HK-2 (cell line): ENCODE data around the gene ELL2.
"Not testable (repeated sequence)": the region's sequence is repeated elsewhere in the genome, so short reads cannot be mapped to it uniquely, and the experiment has no call there.

ENCODE experiments used
- DNase-seq: peaks from one replicate; pipeline ENCODE4 v3.0.0-alpha.2; 2018; ENCODE audit not compliant: unreplicated experiment

ELL2 gene

DNA sequence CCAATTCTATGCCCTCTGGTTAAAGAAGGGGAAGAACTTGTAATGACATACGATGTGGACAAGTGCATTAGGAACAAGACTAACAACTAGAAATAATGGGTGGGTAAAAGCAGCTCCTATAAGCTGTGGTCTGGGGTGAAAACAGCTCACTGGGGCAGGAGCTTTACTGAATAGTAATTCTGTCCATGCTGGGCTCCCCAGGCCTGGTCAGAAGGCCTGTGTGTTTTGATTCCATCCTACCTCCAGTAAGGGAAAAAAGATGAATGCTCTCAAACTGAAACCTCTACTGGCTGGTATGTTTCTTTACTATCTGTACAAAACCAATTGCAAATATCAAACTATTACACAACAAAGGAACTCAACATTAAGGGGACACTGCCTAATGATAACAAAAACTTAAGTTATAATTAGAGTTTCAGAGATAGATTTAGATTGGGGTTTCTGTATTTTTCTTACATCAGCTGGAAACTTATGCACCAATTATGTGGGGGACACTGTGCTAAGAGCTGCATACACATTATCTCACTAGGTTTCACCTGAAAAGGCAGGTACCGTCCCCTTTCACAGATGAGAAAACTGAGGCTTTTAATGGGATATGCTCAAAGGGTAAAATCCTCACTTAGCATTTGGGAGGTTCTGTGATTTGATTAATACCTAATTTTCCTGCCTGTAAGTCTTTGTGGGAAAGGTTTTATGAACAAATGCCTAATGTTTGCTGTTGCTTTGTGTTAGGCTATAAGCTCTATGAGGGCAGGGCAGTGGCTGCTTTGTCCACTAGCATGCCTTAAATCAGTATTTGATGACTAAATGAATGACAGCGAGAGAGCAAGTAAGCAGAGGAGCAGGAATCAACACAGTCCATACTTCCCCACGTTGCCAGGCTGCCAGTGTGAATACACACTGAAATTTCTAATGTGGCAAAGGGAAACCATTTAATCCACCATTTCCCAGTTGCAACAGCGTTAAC is 53.6 kb downstream of the ELL2 start:
- DNase-seq: no peak

DNA sequence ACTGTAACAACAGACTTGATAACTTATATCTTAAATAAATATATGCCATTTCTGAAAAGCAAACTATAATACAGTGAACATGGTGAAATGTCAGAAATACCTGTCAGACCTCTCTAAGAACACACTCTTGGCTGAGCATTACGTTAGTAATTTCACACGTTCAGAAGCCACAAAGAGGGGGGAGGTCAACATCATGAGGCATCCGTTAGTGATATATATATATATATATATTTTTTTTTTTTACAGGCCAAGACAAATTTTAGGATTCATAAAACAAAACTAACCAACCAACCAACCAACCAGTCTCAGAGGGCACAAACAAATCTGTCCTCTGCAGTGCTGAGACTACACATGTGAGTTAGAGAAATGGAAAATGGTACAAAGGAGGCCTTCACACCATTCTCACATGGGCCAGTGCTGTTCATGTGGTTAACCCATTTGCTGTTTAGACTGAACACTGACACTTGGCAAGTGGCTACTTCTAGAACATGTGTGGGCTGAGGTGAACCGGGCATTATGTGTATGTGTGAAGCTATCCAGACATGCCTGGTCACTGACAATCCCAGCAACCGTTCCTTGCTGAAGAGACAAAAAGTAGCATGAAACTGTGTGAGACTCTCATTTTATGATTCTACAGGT is 54.5 kb downstream of the ELL2 start:
- no peak for DNase-seq

DNA sequence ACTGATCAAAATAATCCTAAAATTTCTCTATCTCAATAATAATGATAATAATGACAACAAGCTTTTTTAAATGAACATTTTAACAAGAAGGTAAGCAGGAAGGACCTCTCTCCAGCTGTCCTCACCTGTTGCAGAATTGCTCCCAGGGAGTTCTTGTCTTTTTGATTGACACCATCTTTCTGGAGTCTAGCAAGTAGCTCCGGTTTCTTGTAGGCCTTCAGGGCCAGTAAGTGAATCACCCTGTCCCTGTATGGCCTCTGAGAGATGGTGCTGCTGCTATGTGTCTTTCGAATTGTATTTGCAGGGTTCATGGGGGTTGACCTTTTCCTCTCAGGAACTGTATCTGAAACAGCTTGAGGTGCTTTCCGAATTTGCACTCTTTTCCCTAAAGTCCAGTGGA is 55.3 kb downstream of the ELL2 start:
- not testable (repeated sequence) for DNase-seq

DNA sequence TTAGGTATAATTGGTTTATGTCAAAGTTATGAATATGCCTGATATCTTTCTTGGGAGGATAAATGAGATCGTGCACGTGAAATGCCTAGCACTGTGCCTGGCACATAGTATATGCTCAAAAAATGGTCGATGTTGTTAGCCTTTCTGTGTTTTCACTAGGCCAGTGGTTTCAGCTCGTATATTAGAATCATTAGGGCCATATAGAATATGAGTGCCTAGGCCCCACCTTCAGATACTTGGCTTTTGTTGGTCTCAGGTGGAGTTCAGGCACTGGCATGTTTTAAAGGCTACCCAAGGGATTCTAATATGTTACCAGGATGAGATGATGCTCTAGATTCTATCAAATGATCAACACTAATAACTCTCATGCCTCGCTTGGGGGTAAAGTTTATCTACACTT is 56.8 kb downstream of the ELL2 start:
- no peak for DNase-seq

DNA sequence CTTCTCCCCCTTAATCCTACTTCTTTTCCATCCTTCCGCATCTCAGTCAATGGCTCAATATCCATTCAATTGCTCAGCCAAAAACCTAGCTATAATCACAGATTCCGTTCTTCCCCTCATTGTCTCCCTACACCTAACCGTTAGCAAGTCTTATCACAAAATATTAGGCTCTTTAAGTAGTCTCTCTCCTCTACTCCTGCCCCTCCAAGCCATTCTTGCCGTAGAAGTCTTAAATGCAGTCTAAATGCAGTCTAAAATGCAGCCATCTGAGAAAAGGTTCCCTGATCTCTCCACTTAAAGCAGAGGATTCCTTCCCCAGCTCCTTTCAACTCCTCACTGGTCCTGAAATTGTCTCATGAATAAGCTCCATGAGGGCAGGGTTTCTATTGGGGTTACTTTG is 57.8 kb downstream of the ELL2 start:
- no peak for DNase-seq

DNA sequence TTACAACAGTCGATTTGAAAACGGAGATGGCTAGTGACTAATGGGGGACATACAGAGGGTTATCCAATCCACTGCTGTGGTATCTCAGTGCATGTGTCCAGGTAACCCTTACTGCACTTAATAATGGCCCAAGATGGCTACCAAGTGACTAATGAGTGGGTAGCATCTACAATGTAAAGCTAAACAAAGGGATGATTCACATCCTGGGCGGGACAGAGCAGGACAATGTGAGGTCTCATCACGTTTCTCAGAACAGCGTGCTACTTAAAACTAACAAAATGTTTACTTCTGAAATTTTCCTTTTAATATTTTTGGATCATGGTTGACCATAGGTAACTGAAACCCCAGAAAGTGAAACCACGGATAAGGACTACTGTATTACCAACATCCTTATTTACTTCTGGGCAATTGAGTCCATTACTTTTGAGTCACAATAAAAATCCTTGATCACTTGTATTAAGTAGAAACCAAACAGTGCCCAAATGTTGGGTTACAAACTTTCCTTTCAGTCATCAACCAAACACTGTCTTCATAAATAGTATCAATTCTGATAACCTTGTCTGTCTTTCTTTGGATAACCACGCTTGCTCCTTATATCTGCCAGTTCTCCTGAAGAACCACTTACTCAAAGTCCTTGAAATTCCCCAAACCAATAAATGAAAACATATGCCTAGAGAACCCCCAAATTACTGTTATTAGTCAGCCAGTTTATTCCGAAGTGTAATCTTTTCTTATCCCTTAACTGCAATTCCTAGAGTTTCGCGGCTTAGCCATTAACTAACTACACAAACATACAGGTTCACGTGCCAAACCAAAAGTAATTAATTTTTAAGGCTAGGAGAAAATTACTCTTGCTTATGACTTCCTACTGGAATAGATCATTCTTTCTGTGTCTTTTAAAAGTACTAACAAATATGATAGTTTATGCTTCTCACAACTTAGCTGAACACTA is 59.7 kb downstream of the ELL2 start:
- no peak for DNase-seq

DNA sequence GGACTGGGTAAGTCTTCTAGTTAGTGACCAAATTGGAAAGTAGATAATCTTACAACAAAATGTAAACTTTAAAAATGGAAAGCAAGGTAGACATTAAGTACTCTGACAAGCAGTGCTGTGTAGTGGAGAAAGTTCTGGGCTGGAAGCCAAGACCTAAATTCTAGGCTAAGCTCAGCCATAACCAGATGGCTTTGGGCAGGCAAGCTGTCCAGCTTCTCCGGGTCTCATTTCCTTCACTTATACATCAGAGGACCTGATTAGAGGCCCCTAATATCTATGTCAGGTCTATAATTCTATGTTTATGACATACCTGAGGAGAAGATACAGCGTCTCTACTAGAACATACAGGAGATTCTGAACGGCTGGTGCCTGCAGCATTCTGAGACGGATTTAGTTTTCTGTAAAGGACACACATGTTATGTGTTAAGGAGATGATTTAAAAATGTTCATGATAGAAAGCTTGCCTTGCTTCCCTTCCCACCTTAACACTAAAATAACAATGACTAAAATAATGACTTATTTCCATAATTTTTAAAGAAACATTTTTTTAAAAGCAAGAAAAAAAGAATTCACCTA is 61.2 kb downstream of the ELL2 start:
- no peak for DNase-seq

DNA sequence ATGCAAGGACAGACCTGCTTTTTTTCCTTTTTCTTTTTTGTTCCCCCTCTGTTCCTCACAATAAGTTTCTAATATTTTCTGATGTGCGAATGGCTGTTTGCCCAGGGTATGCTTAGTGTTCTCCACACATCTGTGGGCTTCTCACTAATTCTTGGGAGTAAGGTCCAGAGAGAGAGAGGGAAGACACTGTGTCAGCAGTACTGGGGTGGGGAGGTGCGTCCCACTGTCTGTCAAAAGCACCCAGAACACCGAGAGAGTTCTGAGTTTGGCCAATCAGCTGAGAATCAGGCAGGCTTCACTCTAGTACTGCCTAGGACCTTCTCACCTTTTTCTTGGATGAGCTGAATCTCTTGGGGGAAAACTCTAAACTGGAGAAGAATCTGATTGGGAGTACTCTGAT is 61.8 kb downstream of the ELL2 start:
- no peak for DNase-seq

DNA sequence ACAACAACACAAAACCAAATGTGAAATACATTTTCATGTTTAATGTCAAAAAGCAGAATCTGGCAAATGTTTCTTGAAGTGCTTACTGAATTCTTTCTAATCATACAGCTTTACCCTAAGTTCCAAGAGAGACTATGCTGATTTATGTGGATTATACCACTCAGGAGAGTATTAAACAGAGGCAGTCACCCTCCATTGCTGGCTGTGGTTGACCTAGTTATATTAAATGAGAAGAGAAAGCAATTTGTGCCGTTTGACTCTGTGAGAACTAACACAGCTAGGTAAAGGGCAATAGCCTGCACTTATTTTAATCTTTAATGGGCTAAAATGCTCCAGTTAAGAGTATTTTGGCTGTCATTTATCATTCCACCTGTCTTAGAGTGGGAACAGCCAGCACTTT is 62.6 kb downstream of the ELL2 start:
- DNase-seq: no peak

DNA sequence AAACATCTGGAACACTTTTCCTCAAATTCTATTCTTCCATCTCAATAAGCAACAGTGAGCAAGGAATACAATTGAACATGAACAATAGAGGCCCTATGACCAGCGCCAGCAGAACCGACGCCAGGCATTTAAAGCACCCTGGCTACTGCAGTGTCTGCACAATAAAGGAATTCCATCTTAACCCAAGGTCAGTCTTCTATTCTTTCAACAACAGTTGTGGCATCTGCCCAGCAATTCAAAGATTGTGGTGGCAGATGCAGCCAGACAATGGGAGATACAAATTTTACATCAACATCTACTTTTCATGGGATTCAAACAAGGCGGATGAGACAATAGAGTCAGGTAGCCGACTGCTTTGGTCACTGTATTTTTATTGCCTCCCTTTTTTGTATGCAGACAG is 65.9 kb downstream of the ELL2 start:
- no peak for DNase-seq

DNA sequence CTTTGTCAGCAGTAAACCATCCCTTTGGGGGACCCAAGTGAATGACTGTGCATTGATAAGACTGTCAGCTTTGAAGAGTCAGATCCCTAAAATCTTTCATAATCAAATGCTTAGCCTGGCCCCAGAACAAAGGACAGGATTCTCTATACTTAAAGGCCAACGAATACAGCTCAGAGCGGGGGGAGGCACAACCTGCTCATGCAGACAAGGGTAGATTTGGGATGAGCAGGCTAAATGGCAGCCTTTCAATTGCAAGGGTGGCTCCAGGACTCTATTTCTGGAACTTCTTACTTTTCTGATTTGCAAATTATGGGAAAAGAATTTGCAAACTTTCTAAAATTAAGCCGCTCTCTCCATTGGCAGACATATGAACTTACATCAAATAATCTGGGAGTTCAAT is 66.4 kb downstream of the ELL2 start:
- DNase-seq: no peak

DNA sequence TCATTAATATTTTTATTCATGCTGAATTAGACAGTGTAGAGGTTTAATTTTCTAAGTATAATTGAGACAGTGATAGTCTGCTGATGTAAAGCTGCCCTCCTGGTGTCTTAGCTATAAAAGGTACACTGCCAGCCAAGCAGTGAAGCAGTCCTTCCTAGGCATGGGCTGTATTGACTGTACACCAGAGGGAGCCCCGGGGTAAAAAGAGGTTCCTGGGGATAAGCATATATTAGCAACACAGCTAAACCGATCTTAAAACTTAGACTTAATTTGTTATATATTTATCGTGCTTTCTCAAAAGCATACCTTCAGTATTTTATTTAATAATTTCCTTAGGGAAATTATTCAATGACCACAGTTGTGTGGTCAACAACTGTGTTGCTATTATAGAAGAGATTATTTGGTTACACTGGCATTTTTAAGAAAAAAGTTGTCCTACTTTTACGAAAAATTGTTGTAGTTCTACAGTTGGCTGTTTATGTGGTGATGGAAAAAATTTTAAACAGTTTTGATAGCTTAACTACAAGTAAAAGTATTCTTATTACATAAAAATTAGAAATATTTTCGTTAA is 68.8 kb downstream of the ELL2 start:
- DNase-seq: peak; percentile 22

DNA sequence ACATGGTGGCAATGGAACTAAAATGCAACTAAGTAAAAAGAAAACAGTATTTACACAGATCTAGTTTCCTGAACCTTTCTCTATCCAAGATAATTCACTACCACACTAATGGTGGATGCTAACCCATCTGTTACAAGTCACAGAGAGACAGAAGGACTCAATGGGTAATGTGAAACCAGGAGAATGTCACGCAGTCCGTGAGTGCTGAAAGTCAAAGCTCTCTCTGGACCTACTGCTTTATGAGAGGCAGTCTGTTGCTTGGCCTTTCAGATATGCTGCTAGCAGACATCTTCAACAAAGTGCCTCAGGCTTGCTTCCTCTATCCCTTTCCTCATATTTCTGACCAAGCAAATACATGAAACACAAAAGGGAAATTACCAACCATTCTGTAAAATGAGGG is 70.2 kb downstream of the ELL2 start:
- DNase-seq: no peak

DNA sequence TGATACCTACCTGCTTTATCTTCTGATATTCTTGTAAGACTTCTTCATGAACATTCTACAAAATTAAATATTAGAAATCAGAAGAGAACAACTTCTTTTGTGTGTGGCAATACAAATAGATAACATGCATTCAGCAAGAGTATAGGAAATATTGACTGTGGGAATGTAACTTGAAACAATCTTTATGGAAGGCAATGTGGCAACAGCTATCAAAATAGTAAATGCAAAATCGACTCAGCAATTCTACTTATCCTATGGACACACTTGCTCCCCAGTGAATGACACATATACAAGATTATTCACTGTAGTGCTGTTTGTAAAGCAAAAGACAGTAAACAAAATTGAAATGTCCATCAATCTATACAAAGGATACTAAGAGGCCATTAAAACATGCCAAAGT is 72.6 kb downstream of the ELL2 start:
- DNase-seq: no peak

DNA sequence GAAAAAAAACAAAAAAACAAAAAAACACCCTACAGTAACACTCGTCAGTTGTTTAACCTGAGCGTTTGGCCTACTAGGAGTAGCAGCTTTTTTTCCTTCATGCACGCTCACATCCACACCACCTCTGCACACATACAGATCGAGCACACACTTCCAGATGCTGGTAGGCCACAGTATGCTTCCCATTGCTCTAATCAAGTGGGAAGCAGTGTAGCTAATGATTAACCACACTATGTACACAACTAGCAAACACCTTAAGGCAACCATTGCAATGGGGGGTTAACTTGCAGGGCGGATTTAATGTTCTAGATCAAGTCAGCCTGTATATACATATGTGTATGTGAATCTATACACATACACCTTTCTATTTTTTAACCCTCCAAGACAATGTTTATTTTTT is 73.7 kb downstream of the ELL2 start:
- no peak for DNase-seq

DNA sequence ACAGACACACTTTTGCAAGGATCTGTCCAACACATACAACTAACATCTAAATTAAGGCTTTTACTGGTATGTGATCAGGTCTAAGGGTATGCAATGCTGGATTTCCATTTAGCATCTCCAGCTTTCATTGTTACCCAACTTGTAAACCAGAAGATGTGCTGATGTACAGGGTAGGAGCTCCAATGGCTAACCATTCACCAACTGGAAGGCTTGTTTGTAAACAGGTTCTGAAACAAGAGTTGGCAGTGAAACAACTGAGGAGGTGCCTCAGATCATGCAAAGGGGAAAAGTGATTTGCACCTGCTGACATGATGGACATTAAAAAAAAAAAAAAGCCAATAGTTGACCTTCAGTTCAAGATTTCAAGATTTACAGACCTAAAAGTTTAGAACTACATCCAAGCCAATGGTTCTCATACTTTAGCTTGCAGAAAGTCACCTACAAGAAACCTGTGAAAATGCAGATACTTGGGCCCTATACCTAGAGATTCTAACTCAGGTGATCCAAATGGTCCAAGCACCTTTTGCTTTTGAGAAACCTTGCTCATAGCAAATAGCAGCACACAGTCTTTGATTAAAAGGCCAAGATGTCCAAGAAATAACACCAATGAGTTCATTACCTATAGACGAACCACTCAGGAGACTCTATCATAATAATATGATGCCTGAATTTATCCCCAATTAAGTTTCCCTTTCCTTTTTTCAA is 75.2 kb downstream of the ELL2 start:
- DNase-seq: no peak

DNA sequence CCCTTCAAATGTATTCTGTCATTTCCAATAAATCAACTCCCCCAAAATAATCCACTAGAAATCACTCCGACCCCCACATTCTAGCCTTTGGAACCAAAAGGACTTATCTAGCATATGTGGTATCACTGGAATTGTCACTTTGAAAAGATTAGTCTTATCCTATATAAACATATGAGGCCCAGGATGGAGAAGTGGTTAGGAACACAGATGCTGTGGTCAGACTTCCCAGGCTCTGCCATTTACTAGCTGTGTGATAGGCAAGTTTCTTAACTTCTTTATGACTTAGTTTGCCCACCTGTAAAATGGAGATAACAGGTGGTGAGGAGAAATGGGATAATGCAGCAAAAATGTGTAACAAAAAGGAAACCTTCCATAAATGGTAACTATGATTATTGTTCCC is 77.1 kb downstream of the ELL2 start:
- DNase-seq: no peak

DNA sequence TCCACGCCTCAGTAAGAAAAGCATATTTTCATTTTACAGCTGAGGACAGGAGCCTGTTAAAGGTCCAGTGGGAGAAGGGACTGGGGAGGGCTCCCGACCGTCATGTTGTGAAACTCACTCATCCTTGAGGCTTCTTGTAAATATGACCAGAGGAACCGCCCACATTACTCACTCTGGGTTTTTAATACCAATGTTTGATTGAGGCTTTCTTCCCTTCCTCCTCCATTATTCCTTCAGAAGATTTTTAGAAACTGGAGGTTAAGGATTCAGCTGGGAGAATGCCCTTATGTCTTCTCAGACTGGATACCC is 77.7 kb downstream of the ELL2 start:
- no peak for DNase-seq

DNA sequence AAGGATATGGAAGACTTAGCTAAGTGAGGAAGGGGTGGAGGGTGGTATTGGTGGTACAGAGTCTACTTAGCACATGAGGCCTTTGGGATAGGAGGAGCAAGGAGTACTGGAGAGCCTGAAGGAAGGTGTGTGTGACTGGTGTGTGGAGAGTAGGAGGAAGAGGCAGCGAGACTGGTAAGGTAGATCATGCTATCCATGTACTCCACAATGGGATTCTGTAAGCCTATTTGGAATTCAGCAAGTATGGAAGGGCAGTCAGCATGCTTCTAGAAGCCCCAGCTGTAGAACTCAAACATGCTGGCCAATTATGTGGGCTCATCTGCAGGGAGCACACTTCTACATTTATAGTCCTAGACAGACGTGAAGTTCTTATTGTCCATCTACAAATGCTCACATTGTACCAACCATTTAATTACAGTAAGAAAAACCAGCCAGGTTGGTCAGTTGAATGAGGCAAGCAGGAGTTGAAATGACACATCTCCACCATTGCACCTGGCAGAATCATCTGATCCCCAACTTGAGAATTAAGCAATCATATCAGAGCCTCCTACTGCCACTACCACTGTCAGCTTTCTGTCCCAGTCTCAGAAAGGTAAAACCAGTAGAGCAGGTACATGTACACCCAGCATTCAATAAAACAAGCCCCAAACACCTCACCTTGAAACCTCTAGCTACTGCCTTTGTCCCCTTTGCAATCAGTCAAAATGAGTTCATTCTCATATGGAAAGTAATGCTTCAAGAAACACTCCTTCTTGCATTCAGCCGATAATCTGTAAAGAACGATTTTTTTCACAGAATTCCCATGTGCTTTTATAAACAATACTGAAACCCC is 78.2 kb downstream of the ELL2 start:
- DNase-seq: no peak

DNA sequence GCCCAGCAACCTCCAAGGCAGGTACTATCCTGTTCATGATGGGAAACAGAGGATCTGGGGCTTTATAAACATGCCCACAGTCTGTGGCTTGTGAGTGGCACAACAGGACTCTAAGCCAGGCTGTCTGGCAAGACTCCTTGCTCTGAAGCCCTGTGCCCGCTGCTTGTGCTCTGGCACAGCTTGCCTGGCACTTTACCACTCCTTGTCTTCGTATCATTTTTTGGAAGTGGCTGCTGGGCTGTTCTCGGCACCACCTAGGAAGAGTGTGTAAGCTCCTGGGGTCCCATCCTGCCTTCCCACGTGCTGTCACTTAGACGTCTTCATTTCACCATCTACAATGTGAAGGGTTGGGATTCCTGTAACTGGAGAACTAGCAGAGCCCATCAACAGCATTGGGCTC is 79.8 kb downstream of the ELL2 start:
- no peak for DNase-seq
